ENCODE measurements around the gene WWOX. TPM values are rescaled to one million over a fixed set of nuclear protein-coding genes. Genes with fewer than 3 reads are reported as not detected.

WWOX gene
- total RNA-seq, 1 experiment from 2014 or later, result 35.6 TPM

DNA sequence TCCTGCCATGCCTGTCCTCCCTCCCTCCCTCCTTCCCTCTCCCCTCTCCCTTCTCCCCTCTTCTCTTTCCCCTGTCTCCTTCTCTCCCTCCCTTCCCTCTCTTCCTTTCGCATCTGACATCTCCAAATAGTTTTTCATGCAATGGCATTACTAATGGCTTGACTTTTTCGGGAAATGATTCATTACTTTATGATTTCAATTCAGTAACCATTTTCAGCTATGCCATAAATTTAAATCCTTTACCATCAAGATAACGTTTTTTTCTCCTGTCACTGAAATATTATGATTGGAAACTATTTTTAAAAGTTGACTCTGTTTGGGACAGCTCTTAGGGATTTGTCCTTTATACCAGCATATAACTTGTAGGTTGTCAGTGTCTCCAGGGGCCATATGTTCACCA lies 201.0 kb downstream of the WWOX start:
- Histone ChIP-seq H4K20me1 (ENCODE audit: insufficient read depth) (no peaks in the 10 kb centered on the region), H3F3A (ENCODE audit: insufficient read depth, low read depth) (no peaks in the 10 kb centered on the region), H3K4me2 (no peak overlapping the region), H3K27me3 (ENCODE audit: insufficient read depth, low read depth) (no peaks in the 10 kb centered on the region), H3K9me3 (ENCODE audit: insufficient read depth, low read depth) (no peaks in the 10 kb centered on the region), H3K27ac (no peak overlapping the region), H3K4me3 (no peak overlapping the region), H2AFZ (no peak overlapping the region), H3K36me3 (ENCODE audit: low read depth) (no peaks in the 10 kb centered on the region), H3K79me2 (ENCODE audit: low read depth) (no peaks in the 10 kb centered on the region), H3K4me1 (replicated peaks; ENCODE audit: insufficient read depth) (no peaks in the 10 kb centered on the region), H3K9me2 (ENCODE audit: insufficient read depth) (no peaks in the 10 kb centered on the region)
- no peak for DNase-seq
- intact Hi-C loops (cut with micrococcal nuclease; ENCODE audit: unreplicated experiment), result no loop called here
- BruUV-seq (replicated peaks), result no TSS peak
- CTCF ChIA-PET, result no interaction called here
- TF ChIP-seq, protein P1, sequence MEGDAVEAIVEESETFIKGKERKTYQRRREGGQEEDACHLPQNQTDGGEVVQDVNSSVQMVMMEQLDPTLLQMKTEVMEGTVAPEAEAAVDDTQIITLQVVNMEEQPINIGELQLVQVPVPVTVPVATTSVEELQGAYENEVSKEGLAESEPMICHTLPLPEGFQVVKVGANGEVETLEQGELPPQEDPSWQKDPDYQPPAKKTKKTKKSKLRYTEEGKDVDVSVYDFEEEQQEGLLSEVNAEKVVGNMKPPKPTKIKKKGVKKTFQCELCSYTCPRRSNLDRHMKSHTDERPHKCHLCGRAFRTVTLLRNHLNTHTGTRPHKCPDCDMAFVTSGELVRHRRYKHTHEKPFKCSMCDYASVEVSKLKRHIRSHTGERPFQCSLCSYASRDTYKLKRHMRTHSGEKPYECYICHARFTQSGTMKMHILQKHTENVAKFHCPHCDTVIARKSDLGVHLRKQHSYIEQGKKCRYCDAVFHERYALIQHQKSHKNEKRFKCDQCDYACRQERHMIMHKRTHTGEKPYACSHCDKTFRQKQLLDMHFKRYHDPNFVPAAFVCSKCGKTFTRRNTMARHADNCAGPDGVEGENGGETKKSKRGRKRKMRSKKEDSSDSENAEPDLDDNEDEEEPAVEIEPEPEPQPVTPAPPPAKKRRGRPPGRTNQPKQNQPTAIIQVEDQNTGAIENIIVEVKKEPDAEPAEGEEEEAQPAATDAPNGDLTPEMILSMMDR (conservative IDR thresholded peaks at IDR 0.05), result no peak
- TF ChIP-seq EZH2 (IDR thresholded peaks at IDR 0.05; ENCODE audit: low read depth), result no peak
- POLR2A ChIA-PET (ENCODE audit: unreplicated experiment), result no interaction called here

DNA sequence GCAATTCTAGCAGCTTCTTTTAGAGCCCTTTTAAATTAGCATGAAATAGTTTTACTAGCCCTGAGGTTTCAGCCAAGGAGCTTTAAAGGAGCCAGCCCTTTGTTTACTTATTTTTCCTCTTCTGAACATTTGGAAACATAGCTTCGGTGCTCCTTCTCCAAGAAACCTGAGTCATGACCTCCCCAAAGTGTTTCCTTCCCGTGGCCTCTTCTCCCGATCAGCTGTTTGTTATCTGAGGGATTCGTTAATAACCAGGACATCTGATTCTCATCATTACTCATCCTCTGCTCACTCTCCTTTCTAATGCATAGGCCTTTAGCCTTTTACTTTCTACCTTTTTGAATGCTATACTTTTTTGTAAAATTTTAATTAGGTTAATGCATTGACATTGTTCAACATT lies 204.5 kb downstream of the WWOX start:
- no TSS peak for BruUV-seq (replicated peaks)
- H3K9me3 ChIP-seq (ENCODE audit: insufficient read depth, low read depth), result no peaks in the 10 kb centered on the region
- ChIA-PET CTCF (no interaction called here), POLR2A (ENCODE audit: unreplicated experiment) (no interaction called here)
- no peak overlapping the region for H3K4me2 ChIP-seq
- no peaks in the 10 kb centered on the region for H3K36me3 ChIP-seq (ENCODE audit: low read depth)
- no peak overlapping the region for H3K4me3 ChIP-seq
- DNase-seq, result no peak
- no peak overlapping the region for H2AFZ ChIP-seq
- H3K4me1 ChIP-seq (replicated peaks; ENCODE audit: insufficient read depth), result peaks cover 19% of the 10 kb centered on the region
- peaks cover 8% of the 10 kb centered on the region; the same call in 1 of the 2 replicates for H3F3A ChIP-seq (ENCODE audit: insufficient read depth, low read depth)
- H3K9me2 ChIP-seq (ENCODE audit: insufficient read depth), result no peaks in the 10 kb centered on the region
- H3K27me3 ChIP-seq (ENCODE audit: insufficient read depth, low read depth), result no peaks in the 10 kb centered on the region
- no peak overlapping the region for H3K27ac ChIP-seq
- intact Hi-C loops (cut with micrococcal nuclease; ENCODE audit: unreplicated experiment), result no loop called here
- no peak for TF ChIP-seq EZH2 (IDR thresholded peaks at IDR 0.05; ENCODE audit: low read depth)
- no peaks in the 10 kb centered on the region for H3K79me2 ChIP-seq (ENCODE audit: low read depth)
- H4K20me1 ChIP-seq (ENCODE audit: insufficient read depth), result no peaks in the 10 kb centered on the region

DNA sequence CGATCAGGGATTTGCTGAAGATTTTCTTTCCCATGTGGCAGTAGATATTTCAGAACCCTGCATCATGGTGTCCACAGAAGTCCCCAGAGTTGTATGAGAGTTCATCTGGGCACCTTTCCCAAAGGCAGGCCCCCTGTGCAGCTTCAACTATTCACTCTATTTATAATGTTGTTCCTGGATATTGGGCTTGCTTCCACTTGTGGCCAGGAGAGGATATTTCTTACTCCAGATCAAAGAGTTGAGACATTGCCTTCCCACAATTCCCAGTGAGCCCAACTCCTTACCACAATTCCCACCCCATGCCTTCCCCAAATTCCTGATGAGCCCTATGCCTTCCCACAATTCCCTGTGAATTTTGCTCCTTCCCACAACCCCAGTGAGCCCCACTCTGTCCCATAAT lies 206.9 kb downstream of the WWOX start:
- no TSS peak for BruUV-seq (replicated peaks)
- intact Hi-C loops (cut with micrococcal nuclease; ENCODE audit: unreplicated experiment), result no loop called here
- Histone ChIP-seq H2AFZ (no peak overlapping the region), H4K20me1 (ENCODE audit: insufficient read depth) (no peaks in the 10 kb centered on the region), H3K79me2 (ENCODE audit: low read depth) (no peaks in the 10 kb centered on the region), H3K4me2 (no peak overlapping the region), H3K4me3 (no peak overlapping the region), H3F3A (ENCODE audit: insufficient read depth, low read depth) (peaks cover 8% of the 10 kb centered on the region; the same call in 1 of the 2 replicates), H3K36me3 (ENCODE audit: low read depth) (no peaks in the 10 kb centered on the region), H3K27ac (no peak overlapping the region), H3K4me1 (replicated peaks; ENCODE audit: insufficient read depth) (peaks cover 19% of the 10 kb centered on the region), H3K27me3 (ENCODE audit: insufficient read depth, low read depth) (no peaks in the 10 kb centered on the region), H3K9me2 (ENCODE audit: insufficient read depth) (no peaks in the 10 kb centered on the region), H3K9me3 (ENCODE audit: insufficient read depth, low read depth) (no peaks in the 10 kb centered on the region)
- DNase-seq, result no peak
- no peak for TF ChIP-seq EZH2 (IDR thresholded peaks at IDR 0.05; ENCODE audit: low read depth)
- TF ChIP-seq, protein P1 (conservative IDR thresholded peaks at IDR 0.05), result no peak
- ChIA-PET CTCF (no interaction called here), POLR2A (ENCODE audit: unreplicated experiment) (no interaction called here)

All from PC-9 (cell line).